HG03558 (cell line): Measurements from ENCODE around the gene FRMPD2.
A peak's percentile ranks its signal among the peaks of the same experiment; 100 is the strongest.
"Not testable (repeated sequence)": the region's sequence is repeated elsewhere in the genome, so short reads cannot be mapped to it uniquely, and the experiment has no call there.

Source experiments
- ATAC-seq: cut with Tn5 transposase; IDR thresholded peaks from one replicate; pipeline ENCODE4 v1.9.1; 2021; ENCODE audit warnings: moderate number of reproducible peaks; ENCODE audit not compliant: unreplicated experiment; ENCODE audit errors: extremely low read depth

Gene FRMPD2

DNA sequence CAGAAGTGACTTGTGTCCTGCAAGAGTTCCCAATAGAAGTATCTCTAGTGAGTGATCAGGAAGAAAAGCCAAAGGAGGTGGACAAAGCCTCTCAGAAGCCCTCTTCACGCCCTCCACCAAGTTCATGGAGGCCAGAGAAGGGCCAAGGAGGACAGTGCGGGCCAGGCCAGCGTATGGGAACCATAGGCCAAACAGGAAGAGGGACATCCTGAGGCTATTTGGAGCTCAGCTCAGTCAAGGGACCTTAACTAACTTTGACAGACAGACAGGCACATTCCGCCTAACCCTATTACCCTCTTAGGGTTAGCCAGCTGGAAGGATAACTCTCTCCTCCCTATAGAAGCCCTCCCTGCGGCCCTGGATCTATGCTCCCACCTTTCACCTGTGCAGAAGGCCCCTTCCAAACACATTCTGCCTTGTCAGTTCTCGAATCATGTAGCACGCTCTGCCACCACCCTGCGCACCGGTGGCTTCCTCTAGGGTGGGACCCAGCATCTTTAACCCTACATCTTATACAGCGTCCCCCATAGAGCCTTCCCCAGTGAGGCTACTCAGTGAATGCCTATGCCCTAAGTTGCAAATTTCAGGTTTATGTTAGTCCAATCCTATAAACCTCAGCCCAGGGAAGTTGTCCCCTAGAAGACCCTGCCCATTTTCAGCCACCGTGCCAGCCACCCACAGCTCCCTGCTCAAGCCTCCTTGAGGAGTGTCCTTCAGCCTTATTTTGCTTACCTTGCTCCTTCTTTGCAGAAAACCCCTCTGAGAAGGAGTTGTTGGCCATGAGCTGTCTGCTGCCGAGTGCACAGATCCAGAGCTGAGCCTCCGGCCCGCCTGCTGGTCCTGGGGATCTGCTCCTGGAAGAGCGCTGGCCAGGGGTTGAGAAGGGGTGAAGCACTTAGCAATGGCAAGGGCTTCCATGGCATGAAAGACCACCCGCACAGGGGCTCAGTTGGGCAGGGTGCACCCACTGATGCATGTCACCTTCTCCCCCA, 36.9 kb downstream of the FRMPD2 start:
- ATAC-seq: no peak

GRCh38 chr10:48236199-48236621, 38.3 kb downstream of the FRMPD2 start:
- no peak for ATAC-seq

GRCh38 chr10:48235501-48235900, 39.0 kb downstream of the FRMPD2 start:
- ATAC-seq: no peak

GRCh38 chr10:48234787-48235186, 39.7 kb downstream of the FRMPD2 start:
- no peak for ATAC-seq

DNA sequence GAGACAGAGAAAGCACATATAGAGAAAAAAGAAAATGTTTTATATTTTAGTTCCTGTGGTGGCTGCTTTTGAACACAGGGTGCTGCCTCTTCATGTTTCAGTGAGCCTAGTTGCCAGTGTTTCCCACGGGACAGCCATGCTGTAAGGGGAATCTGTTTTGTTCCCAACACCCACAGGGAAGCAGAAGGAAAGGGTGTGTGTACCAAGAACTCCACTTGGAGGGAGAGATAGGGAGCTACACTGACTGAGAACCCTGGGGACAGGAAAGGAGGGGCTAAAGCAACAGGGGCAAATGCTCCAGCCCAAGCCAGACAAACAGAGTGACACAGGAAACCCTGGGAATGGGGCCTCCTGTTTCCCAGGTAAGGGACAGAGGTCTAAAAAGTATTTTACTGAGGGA, 40.2 kb downstream of the FRMPD2 start:
- ATAC-seq: no peak

GRCh38 chr10:48233559-48234005, 40.9 kb downstream of the FRMPD2 start:
- ATAC-seq: no peak

GRCh38 chr10:48232717-48233447, 41.6 kb downstream of the FRMPD2 start:
- ATAC-seq: no peak

DNA sequence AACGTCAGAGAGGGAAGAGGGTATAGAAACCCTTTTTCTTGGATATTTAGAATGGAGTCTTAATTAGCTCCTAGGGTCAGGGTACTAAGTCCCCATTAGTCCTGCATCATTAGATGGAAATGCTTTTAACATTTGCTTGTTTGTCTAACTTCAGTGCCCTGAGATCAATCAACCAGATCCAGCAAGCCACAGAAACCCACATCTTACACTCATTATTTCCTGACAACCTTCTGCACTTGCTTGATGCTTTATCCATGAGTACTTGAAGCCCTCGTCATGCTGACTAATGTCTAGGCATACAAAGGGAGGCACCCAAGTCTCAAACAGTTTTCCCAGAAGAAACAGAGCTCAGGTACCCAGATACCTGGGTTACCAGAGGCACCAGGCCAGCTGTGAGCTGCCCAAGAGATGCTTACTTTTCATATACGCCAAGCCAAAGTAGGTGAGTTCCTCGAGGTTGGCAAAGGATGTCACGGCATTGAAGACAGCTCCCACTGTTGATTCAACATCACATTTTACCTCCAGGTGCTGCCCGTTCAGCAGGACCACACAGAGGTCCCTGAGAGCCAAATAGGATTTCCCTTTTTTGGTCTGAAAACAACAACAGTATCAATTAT, 42.7 kb downstream of the FRMPD2 start:
- peak; percentile 65 for ATAC-seq

DNA sequence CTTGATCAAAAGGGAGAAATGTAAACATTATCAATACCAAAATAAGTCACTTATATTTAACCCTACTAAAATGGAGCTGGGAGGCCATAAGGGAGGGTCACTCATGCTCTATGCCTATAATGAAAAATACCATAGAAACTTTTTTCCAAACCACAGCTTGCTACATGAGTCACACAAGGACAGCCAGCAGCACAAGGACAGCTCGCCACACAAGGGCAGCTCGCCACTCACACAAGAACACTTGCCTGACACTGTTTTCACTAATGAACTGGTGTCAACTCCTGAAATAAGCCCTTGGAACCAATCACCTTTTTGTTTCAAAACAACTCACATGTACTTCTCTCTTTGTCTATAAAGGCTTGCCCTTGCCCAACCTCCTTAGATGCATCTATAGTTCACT, 43.3 kb downstream of the FRMPD2 start:
- no peak for ATAC-seq

DNA sequence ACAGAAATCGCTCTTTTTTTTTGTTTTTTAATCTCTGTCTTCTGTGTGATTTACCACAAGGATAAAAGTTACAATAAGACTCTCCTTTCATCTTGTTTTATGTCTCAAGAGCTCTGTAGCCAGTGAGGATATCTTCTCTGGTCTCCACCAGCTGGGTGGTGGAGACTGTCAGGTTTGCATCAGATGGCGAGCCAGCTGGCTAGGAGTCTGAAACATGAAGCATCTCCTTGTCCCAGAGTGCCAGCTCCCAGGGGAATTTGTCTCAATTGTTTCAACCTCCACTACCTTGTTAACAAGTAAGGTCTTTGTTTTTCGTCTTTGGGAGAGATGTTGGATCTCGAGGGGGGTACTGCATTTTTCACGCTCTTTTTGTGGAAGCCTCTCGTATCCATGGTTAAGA, 47.3 kb downstream of the FRMPD2 start:
- ATAC-seq: no peak

DNA sequence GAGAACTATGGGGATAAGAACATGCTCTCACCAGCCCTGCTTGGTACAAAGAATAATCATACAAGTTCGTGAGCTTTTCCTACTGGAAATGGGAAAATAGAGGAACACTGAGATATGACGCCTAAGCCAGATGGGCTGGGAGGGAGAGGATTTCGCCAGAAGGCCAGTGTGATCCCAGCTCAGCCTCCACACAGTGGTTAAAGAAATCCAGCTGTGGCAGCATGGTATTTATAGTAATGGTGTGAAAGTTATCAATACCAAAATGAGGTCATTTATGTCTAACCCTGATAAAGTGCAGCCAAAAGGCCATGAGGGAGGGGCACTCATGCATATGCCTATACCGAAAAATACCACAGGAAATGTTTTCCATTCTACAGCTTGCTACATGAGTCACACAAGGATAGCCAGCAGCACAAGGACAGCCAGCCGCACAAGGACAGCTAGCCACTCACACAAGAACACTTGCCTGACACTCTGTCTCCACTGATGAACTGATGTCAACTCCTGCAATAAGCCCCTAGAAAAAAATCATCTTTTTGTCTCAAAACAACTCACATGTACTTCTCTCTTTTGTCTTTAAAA, 49.4 kb downstream of the FRMPD2 start:
- no peak for ATAC-seq

GRCh38 chr10:48224296-48224695, 50.2 kb downstream of the FRMPD2 start:
- ATAC-seq: no peak

GRCh38 chr10:48221814-48222213, 52.7 kb downstream of the FRMPD2 start:
- no peak for ATAC-seq

DNA sequence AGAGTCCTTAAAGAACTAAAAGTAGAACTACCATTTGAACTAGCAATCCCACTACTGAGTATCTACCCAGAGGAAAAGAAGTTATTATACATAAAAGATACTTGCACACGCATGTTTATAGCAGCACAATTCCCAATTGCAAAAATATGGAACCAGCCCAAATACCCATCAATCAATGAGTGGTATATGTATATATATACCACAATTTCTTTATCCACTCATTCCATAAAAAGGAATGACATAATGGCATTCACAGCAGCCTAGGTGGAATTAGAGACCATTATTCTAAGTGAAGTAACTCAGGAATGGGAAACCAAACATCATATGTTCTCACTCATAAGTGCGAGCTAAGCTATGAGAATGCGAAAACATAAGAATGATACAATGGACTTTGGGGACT, 53.5 kb downstream of the FRMPD2 start:
- not testable (repeated sequence) for ATAC-seq

- no peak for ATAC-seq
These were observed 55.3 kb downstream of the FRMPD2 start for GRCh38 chr10:48219194-48219593.

DNA sequence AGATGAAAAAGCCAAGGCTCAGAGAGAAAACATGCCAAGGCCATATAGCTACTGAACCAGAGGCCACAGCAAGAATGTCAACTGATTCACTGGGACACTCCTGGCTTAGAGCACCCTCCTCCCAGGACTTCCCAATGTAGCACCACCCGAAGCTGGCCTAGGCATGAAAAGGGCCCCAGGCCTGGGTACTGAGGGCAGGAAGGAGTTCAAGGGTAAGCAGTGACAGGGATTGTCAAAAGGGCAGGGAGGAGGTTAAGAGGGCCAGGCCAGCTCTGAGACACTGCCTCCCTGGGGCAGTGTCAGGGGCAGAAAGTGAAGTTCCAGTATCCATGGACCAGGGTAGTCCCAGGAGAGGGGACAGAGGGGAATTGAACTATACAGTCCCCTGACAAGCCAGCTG, 57.8 kb downstream of the FRMPD2 start:
- no peak for ATAC-seq

- no peak for ATAC-seq
These were observed 58.3 kb downstream of the FRMPD2 start for GRCh38 chr10:48216204-48216505.

DNA sequence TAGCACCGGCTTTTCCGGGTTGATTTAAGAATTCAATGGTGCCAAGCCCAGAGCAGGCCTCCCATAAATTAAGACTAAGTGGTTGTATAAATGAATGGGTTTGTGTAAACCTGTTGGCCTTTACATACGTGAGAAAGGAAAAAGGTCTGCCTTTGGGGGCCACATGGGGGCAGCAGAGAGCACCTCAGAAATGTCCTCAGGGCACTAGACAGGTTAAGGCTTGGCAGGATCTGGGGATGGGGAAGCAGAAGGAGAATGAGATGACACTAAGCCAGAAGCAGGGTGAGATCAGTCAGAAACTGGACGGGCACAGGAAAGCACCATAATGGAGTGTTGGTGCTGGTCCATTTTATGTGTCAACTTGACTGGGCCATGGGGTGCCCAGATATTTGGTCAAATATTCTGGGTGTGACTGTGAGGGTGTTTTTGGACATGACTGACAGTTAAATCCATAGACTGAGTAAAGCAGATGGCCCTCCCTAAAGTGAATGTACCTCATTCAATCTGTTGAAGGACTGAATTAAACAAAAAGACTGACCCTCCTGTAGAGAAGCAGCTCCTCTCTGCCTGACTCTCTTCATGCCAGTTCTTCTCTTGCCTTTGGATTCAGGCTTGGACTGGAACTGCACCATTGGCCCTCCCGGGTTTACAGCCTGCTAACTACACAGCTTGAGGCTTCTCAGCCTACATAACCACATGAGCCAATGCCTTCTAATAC, 58.9 kb downstream of the FRMPD2 start:
- ATAC-seq: no peak

DNA sequence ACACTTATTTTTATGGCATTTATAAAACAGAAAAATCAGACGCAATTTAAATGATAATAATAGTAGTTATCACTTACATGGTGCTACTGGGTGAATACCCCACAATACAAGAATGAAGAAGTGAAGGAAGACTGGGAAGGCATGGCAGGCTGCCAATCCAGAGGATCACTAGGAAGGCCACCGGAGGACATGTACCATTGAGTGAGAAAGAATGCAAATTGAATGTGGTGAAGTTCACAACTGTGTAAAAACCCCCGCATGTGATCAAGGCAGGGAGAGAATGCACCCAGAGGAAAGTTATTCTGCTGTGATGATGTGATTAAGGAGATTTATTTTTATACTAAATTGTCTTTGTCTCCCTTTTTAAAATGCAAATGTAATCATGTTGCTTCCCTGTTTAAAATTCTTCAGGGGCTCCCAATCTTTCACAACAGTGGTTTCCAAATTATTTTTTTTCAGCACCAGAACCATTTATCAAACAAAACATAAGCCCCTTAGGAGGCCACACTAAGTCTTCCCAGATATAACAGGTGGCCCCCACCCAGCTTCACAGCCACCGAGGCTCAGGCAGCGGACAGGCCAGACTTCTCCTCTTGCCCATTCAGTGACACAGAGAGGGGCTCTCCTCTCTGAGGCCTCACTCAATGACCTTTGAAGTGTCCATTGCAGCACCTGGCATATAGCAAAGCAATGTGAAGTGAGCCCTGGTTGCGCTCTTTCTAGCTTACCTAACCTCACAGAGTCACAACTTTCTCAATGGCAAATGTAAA, 59.6 kb downstream of the FRMPD2 start:
- ATAC-seq: no peak
